B cell (primary cell): ENCODE data around the gene MDC1. TPM values are rescaled to one million over a fixed set of nuclear protein-coding genes. Genes with fewer than 3 reads are reported as not detected.
"Not testable (repeated sequence)": the region's sequence is repeated elsewhere in the genome, so short reads cannot be mapped to it uniquely, and the experiment has no call there.

Experiments used
- ATAC-seq: fragments of 200-7000 bp; cut with Tn5 transposase; one replicate; pipeline ENCODE4 v1.10.0; 2021; ENCODE audit warnings: low read depth, mild to moderate bottlenecking, moderate number of reproducible peaks, moderate library complexity
- CTCF ChIA-PET: fragments of 350-600 bp; sonication (Branson Sonifier 250); formaldehyde crosslinking; loops from one replicate; lab custom pipeline; 2021; ENCODE audit warnings: antibody characterized with exemption, inconsistent platforms; lab: Charles Lee
- POLR2A ChIA-PET: fragments of 350-600 bp; sonication (Branson Sonifier 250); formaldehyde crosslinking; loops from one replicate; lab custom pipeline; 2021; ENCODE audit warnings: antibody characterized with exemption; lab: Charles Lee
- DNase-seq: peaks from one replicate; pipeline ENCODE4 v3.0.0; 2013
- H2AFZ ChIP-seq: 2 replicates; pipeline ENCODE4 v1.6.1; 2012; ENCODE audit warnings: mild to moderate bottlenecking, low read depth, low read length; ENCODE audit not compliant: insufficient read depth, poor library complexity, severe bottlenecking
- H3K27ac ChIP-seq, 2 donors: 1 replicate in 1 of 2; 2 replicates in 1 of 2; pipeline ENCODE4 v1.5.1; 2012 to 2013; ENCODE audit warnings: low read length in 2 of 2, mild to moderate bottlenecking in 2 of 2, moderate library complexity in 1 of 2
- H3K27me3 ChIP-seq, 4 experiments: fragments of 200-600 bp in 1 of 4; sonication (generic) in 1 of 4; replicated peaks in 1 of 4; 1 replicate in 2 of 4; 2 replicates in 2 of 4; pipeline versions ENCODE4 v1.6.1 to v1.7.0; 2013 to 2016; ENCODE audit warnings: low read length in 3 of 4, mild to moderate bottlenecking in 2 of 4, mixed read lengths in 1 of 4, moderate library complexity in 1 of 4; ENCODE audit not compliant: insufficient read depth in 4 of 4, control insufficient read depth in 3 of 4; ENCODE audit errors: control extremely low read depth in 1 of 4
- H3K36me3 ChIP-seq, 2 experiments: replicated peaks in 1 of 2; 1 replicate in 1 of 2; 2 replicates in 1 of 2; pipeline versions ENCODE4 v1.6.1 to v1.7.1; 2013; ENCODE audit warnings: low read length in 1 of 2; ENCODE audit not compliant: insufficient read depth in 2 of 2, control insufficient read depth in 1 of 2; ENCODE audit errors: control extremely low read depth in 1 of 2, extremely low read depth in 1 of 2
- H3K4me1 ChIP-seq, 2 donors: fragments of 200-600 bp in 1 of 2; sonication (generic) in 1 of 2; 1 replicate in 1 of 2; 2 replicates in 1 of 2; pipeline versions ENCODE4 v1.5.1 to v1.6.1; 2013 to 2017; ENCODE audit warnings: low read length in 2 of 2; ENCODE audit not compliant: control insufficient read depth in 2 of 2, insufficient read depth in 2 of 2
- H3K4me2 ChIP-seq: replicated peaks from 2 replicates; pipeline ENCODE3; 2012; ENCODE audit warnings: mild to moderate bottlenecking, low read depth, low read length; ENCODE audit not compliant: poor library complexity, severe bottlenecking
- H3K4me3 ChIP-seq, 5 experiments: fragments of 200-600 bp in 1 of 5; sonication (generic) in 1 of 5; 1 replicate in 3 of 5; 2 replicates in 2 of 5; pipeline versions ENCODE4 v1.5.1 to v1.7.0; 2011 to 2016; ENCODE audit warnings: low read length in 4 of 5, mild to moderate bottlenecking in 4 of 5, low read depth in 2 of 5, control low read depth in 1 of 5, moderate library complexity in 1 of 5; ENCODE audit not compliant: insufficient read depth in 1 of 5; ENCODE audit errors: control extremely low read depth in 1 of 5, extremely low read depth in 1 of 5
- H3K79me2 ChIP-seq: fragments of 200-600 bp; sonication (generic); one replicate; pipeline ENCODE4 v1.6.0; 2016; ENCODE audit warnings: low read length; ENCODE audit not compliant: control insufficient read depth, insufficient read depth
- H3K9ac ChIP-seq: fragments of 200-600 bp; sonication (generic); 2 replicates; pipeline ENCODE4 v1.6.1; 2017; ENCODE audit warnings: mild to moderate bottlenecking, low read length, moderate library complexity
- H3K9me3 ChIP-seq, 3 donors: one replicate each; pipeline versions ENCODE4 v1.6.1 to v1.7.1; 2013; ENCODE audit warnings: low read length in 2 of 3; ENCODE audit not compliant: control insufficient read depth in 2 of 3, insufficient read depth in 1 of 3; ENCODE audit errors: control extremely low read depth in 1 of 3
- H4K20me1 ChIP-seq: 2 replicates; pipeline ENCODE4 v1.6.0; 2012; ENCODE audit warnings: mild to moderate bottlenecking, low read length; ENCODE audit not compliant: insufficient read depth, control insufficient read depth, poor library complexity, severe bottlenecking
- H3K27ac Mint-ChIP-seq: one replicate; pipeline ENCODE4 v1.8.0; 2021; ENCODE audit warnings: mixed read lengths
- H3K27me3 Mint-ChIP-seq: one replicate; pipeline ENCODE4 v1.8.0; 2021; ENCODE audit warnings: mixed read lengths
- H3K4me1 Mint-ChIP-seq: one replicate; pipeline ENCODE4 v1.8.0; 2021; ENCODE audit warnings: mixed read lengths
- H3K4me3 Mint-ChIP-seq: one replicate; pipeline ENCODE4 v1.8.0; 2021; ENCODE audit warnings: mixed read lengths
- H3K9me3 Mint-ChIP-seq: one replicate; pipeline ENCODE4 v1.8.0; 2022; ENCODE audit warnings: mixed read lengths; ENCODE audit not compliant: insufficient read depth
- EZH2 ChIP-seq: IDR thresholded peaks from 2 replicates; pipeline ENCODE4 v1.6.1; 2012; ENCODE audit warnings: borderline replicate concordance, low read depth, mild to moderate bottlenecking, moderate library complexity, low read length; ENCODE audit not compliant: insufficient read depth, poor library complexity, severe bottlenecking
- WGBS: methylation state at CpG from one replicate; pipeline ENCODE4 v1.1.5; 2013; ENCODE audit warnings: missing lambda C conversion rate; ENCODE audit not compliant: insufficient coverage; 5-methylcytosine and 5-hydroxymethylcytosine counted together
- intact Hi-C: fragments of 100-400 bp; cut with micrococcal nuclease; formaldehyde crosslinking; loops from one replicate; pipeline ENCODE4 v1.10.0; 2022
- polyA plus RNA-seq: library from polyadenylated mRNA; depleted of rRNA; stranded (reverse); fragments of >200 nt; gene quantifications from 2 replicates; pipeline ENCODE4 v1.2.3, GENCODE V29; 2012
- total RNA-seq, 2 donors: library from RNA; stranded (reverse); fragments of 120-200 nt in 1 of 2; gene quantifications; 1 replicate in 1 of 2; 2 replicates in 1 of 2; pipeline versions ENCODE4 v1.2.3 to v1.2.4, GENCODE V29; 2013 to 2022
- TF ChIP-seq, protein P1 (sequence below): fragments of 200-600 bp; IDR thresholded peaks from one replicate; pipeline ENCODE4 v1.8.0; 2022; ENCODE audit warnings: antibody characterized with exemption, mild to moderate bottlenecking

MDC1 gene
- total and polyA plus RNA-seq, 2 donors (not counting 1 experiment from before 2014, with no cell fraction given) = 24.9 to 87.4 TPM

DNA sequence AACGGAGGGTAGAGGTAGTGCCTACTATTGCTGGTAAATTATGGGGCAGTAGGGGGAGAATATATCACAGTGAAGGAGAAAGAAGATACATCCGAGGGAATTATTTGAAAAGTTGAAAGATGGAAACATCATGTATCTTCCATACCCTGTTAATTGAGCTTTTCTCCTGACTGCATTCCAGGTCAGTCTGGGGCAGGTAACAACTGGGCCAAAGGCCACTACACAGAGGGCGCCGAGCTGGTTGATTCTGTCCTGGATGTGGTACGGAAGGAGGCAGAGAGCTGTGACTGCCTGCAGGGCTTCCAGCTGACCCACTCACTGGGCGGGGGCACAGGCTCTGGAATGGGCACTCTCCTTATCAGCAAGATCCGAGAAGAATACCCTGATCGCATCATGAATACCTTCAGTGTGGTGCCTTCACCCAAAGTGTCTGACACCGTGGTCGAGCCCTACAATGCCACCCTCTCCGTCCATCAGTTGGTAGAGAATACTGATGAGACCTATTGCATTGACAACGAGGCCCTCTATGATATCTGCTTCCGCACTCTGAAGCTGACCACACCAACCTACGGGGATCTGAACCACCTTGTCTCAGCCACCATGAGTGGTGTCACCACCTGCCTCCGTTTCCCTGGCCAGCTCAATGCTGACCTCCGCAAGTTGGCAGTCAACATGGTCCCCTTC, 6.2 kb upstream of the MDC1 start:
- H3K27ac ChIP-seq, H3K9ac ChIP-seq, H3K27me3 Mint-ChIP-seq, DNase-seq, H3K9me3 ChIP-seq, H3K4me3 Mint-ChIP-seq, intact Hi-C loops, H3K27me3 ChIP-seq, H3K4me2 ChIP-seq, ATAC-seq, H3K9me3 Mint-ChIP-seq, H3K4me3 ChIP-seq, H2AFZ ChIP-seq: not testable (repeated sequence)
- Histone ChIP-seq H3K4me1 (peaks cover 23 to 34% of the 10 kb centered on the region in 2 donors), H3K36me3 (peaks cover 6 to 47% of the 10 kb centered on the region in 2 experiments), H3K79me2 (peaks cover 83% of the 10 kb centered on the region), H4K20me1 (peaks cover 44% of the 10 kb centered on the region)
- Mint-ChIP-seq H3K4me1 (peaks cover 50% of the 10 kb centered on the region), H3K27ac (peak overlapping the region; percentile 15)
- ChIA-PET POLR2A (interaction anchor here (0.5 to 9.8 kb wide), 5 partner anchors 8 to 106 kb away, joined by 3 to 216 read pairs (median 12); partner anchors contain the start of genes MRPS18B and PPP1R10), CTCF (interaction anchor here (0.9 to 22.5 kb wide), 30 partner anchors 10 to 364 kb away, joined by 3 to 963 read pairs (median 6); partner anchors contain the start of genes ATAT1, DHX16, FLOT1 and MRPS18B)
- WGBS = 96% methylated on average over 12 of the region's 16 CpGs

DNA sequence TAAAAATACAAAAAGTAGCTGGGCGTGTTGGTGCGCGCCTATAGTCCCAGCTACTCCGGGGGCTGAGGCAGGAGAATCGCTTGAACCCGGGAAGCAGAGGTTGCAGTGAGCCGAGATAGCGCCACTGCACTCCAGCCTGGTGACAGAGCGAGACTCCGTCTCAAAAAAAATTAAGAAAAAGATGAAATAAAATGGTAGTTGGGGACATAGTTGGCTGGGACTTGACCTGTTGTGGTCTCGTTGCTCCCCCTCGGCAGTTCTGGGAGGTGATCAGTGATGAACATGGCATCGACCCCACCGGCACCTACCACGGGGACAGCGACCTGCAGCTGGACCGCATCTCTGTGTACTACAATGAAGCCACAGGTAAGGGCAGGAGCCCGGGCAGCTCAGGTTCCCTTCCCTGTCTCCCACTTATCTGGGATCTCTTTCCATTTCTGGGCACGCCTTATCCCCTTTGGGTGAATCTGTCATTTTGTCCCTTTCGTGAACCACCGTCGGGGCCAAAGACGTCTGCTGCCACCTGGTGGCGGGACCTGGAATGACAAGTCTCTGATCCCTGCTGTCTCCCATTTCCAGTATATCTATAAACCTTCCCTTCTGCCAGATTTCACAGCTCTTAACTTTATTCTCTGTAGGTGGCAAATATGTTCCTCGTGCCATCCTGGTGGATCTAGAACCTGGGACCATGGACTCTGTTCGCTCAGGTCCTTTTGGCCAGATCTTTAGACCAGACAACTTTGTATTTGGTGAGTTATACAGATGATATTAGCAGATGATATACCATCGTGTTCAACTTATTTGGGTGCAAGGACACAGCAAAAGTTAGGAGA, 5.4 kb upstream of the MDC1 start:
- Mint-ChIP-seq H3K4me3 (peak overlapping the region; percentile 90), H3K27me3 (no peaks in the 10 kb centered on the region), H3K9me3 (no peaks in the 10 kb centered on the region), H3K4me1 (peaks cover 53% of the 10 kb centered on the region), H3K27ac (peak overlapping the region; percentile 90)
- intact Hi-C loops = loop anchor here (1.0 kb wide), 3 partner anchors 20 to 75 kb away; partner anchors contain the start of genes C6orf136 and FLOT1
- Histone ChIP-seq H3K9me3 (no peaks in the 10 kb centered on the region), H3K79me2 (peaks cover 77% of the 10 kb centered on the region), H3K9ac (peak overlapping the region; percentile 71), H3K4me2 (peak overlapping the region; percentile 83), H3K36me3 (peaks cover 2 to 40% of the 10 kb centered on the region in 2 experiments), H4K20me1 (peaks cover 44% of the 10 kb centered on the region), H3K27me3 (no peaks in the 10 kb centered on the region), H3K4me3 (peak overlapping the region; percentile 17 to 93 (median 72)), H2AFZ (peak overlapping the region; percentile 14), H3K4me1 (peaks cover 23 to 40% of the 10 kb centered on the region in 2 donors), H3K27ac (peak overlapping the region in 1 of 2 donors; percentile 69)
- TF ChIP-seq, protein P1, sequence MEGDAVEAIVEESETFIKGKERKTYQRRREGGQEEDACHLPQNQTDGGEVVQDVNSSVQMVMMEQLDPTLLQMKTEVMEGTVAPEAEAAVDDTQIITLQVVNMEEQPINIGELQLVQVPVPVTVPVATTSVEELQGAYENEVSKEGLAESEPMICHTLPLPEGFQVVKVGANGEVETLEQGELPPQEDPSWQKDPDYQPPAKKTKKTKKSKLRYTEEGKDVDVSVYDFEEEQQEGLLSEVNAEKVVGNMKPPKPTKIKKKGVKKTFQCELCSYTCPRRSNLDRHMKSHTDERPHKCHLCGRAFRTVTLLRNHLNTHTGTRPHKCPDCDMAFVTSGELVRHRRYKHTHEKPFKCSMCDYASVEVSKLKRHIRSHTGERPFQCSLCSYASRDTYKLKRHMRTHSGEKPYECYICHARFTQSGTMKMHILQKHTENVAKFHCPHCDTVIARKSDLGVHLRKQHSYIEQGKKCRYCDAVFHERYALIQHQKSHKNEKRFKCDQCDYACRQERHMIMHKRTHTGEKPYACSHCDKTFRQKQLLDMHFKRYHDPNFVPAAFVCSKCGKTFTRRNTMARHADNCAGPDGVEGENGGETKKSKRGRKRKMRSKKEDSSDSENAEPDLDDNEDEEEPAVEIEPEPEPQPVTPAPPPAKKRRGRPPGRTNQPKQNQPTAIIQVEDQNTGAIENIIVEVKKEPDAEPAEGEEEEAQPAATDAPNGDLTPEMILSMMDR = peak; percentile 97
- TF ChIP-seq EZH2 = no peak
- ATAC-seq (no peak), DNase-seq (peak; percentile 90)
- 20% methylated on average over 27 of the region's 27 CpGs for WGBS
- CTCF ChIA-PET = interaction anchor here (0.6 to 22.5 kb wide), 39 partner anchors 10 to 365 kb away, joined by 3 to 963 read pairs (median 5); partner anchors contain the start of genes ABCF1, ATAT1, DHX16 and FLOT1
- POLR2A ChIA-PET = interaction anchor here (0.5 to 9.8 kb wide), 10 partner anchors 8 to 241 kb away, joined by 3 to 216 read pairs (median 5); partner anchors contain the start of genes FLOT1, MRPS18B and PPP1R10

DNA sequence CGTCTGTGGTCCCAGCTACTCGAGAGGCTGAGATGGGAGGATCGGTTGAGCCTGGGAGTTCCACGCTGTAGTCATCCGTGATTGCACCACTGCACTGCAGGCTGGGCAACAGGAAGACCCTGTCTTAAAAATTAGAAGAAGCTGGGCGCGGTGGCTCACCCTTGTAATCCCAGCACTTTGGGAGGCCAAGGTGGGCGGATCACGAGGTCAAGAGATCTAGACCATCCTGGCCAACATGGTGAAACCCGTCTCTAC, 4.9 kb upstream of the MDC1 start:
- WGBS = 10% methylated on average over 10 of the region's 10 CpGs
- not testable (repeated sequence) for DNase-seq, H3K27me3 ChIP-seq, H3K9me3 Mint-ChIP-seq, H3K9me3 ChIP-seq, H3K27me3 Mint-ChIP-seq, H2AFZ ChIP-seq, ATAC-seq
- Histone ChIP-seq H3K36me3 (peaks cover 2 to 38% of the 10 kb centered on the region in 2 experiments), H4K20me1 (peaks cover 44% of the 10 kb centered on the region), H3K27ac (peak overlapping the region; percentile 64 to 69), H3K9ac (peak overlapping the region; percentile 71), H3K4me2 (peak overlapping the region; percentile 83), H3K4me1 (peaks cover 23 to 41% of the 10 kb centered on the region in 2 donors), H3K79me2 (peaks cover 72% of the 10 kb centered on the region), H3K4me3 (peak overlapping the region; percentile 0 to 93 (median 72))
- intact Hi-C loops = loop anchor here (1.0 kb wide), 3 partner anchors 20 to 75 kb away; partner anchors contain the start of genes C6orf136 and FLOT1
- peaks cover 57% of the 10 kb centered on the region for H3K4me1 Mint-ChIP-seq
- ChIA-PET POLR2A (interaction anchor here (1.0 to 9.8 kb wide), 9 partner anchors 9 to 240 kb away, joined by 3 to 216 read pairs (median 6); partner anchors contain the start of genes FLOT1, MRPS18B and PPP1R10), CTCF (interaction anchor here (0.6 to 22.5 kb wide), 32 partner anchors 9 to 365 kb away, joined by 3 to 963 read pairs (median 5); partner anchors contain the start of genes ABCF1, ATAT1, DHX16 and FLOT1)
- H3K27ac Mint-ChIP-seq = peak overlapping the region; percentile 90
- peak overlapping the region; percentile 90 for H3K4me3 Mint-ChIP-seq
